GM18951 (cell line): ENCODE measurements around the gene PPDPF.
A peak's percentile ranks its signal among the peaks of the same experiment; 100 is the strongest.
"Not testable (repeated sequence)": the region's sequence is repeated elsewhere in the genome, so short reads cannot be mapped to it uniquely, and the experiment has no call there.

ENCODE experiments used
- POLR2A ChIP-seq: IDR thresholded peaks from 4 replicates; pipeline ENCODE4 v1.6.1; 2011; ENCODE audit warnings: mild to moderate bottlenecking; ENCODE audit not compliant: insufficient read length, insufficient read depth; ENCODE audit errors: extremely low read depth
- in situ Hi-C: fragments of 300-500 bp; cut with MboI; formaldehyde crosslinking; loops from one replicate; pipeline ENCODE4 v1.12.0; 2022; ENCODE audit warnings: low sequenced_read_pairs, mixed read lengths, inconsistent platforms; ENCODE audit not compliant: unreplicated experiment

Gene PPDPF, protein sequence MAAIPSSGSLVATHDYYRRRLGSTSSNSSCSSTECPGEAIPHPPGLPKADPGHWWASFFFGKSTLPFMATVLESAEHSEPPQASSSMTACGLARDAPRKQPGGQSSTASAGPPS

DNA sequence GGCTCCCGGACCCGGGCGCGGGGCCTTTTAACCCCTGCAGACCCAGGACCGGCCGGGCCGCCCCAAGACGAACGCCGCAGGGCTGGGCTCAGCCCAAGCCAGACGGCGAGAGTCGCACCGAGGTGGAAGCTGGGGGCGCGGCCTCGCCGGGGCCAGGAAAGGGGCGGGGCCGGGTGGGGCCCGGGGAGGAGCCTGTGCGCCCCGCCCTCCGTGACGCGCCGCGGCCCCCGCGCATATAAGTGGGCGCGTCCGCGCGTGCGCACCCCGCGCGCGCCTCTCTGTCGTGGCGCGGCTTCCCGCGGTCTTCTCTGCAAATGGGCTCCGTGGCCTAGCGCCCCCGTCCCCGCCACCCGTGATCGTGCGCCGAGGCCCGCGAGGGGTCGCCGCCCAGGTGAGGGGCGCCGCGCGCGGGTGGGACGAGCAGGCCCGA is at the start of gene PPDPF:
PPDPF (plus strand) TSS at position 262 of the 430 bp plus-strand sequence. CDS start 544 bp downstream, outside the sequence.
- TF ChIP-seq POLR2A, result peak; percentile 94

GRCh38 chr20:63471002-63471716 is 49.4 kb upstream of the PPDPF start:
- in situ Hi-C loops, result no loop called here
- TF ChIP-seq POLR2A, result no peak

More for the DNA sequence above, at the start of gene PPDPF:
- in situ Hi-C loops, result no loop called here

DNA sequence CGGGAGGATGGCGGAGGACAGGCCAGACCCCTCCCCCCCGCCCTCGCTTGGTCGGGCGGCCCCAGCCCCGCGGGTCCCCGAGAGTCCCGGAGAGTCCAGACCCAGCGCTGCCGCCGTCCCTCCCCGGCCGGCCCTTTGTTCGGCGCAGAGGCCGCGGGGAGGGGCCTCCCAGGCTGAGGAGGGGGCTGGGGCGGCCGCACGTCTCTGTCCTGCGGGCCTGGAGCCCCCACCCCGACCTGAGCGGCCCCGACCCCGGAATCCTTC is 48.9 kb upstream of the PPDPF start:
- in situ Hi-C loops, result no loop called here
- TF ChIP-seq POLR2A, result no peak

- TF ChIP-seq POLR2A, result no peak
- in situ Hi-C loops, result no loop called here
Observed at GRCh38 chr20:63471981-63472831, 48.4 kb upstream of the PPDPF start, which contains the start of gene KCNQ2. TSS of gene KCNQ2 (minus strand) at chr20:63472655. CDS start at chr20:63472463, 192 bp downstream.

- in situ Hi-C loops, result no loop called here
- no peak for TF ChIP-seq POLR2A
Observed at GRCh38 chr20:63472862-63473390, 47.6 kb upstream of the PPDPF start.

- TF ChIP-seq POLR2A, result no peak
- in situ Hi-C loops, result no loop called here
Observed at GRCh38 chr20:63473555-63474449, 46.8 kb upstream of the PPDPF start.

DNA sequence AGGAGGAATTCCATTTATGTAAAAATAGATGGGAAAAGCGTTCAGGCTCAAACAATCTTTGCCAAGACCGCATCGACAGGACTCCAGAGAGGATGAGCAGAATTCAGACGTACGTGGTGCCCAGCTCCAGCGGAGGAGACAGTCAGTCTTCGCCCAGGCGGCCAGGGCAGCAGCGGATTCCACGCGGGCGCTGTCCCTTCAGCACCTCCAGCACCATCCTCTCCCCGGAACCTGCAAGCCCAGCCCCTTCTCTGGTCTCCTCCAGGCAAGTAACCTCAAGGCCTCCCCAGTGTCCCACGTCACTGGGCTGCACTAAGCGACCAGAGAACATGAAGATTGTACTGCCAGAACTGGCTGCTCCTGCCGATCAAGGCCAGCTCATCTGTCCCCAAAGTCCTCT is 45.4 kb upstream of the PPDPF start:
- in situ Hi-C loops, result no loop called here
- TF ChIP-seq POLR2A, result no peak

GRCh38 chr20:63477061-63477616 is 43.4 kb upstream of the PPDPF start:
- TF ChIP-seq POLR2A, result no peak
- in situ Hi-C loops, result no loop called here

DNA sequence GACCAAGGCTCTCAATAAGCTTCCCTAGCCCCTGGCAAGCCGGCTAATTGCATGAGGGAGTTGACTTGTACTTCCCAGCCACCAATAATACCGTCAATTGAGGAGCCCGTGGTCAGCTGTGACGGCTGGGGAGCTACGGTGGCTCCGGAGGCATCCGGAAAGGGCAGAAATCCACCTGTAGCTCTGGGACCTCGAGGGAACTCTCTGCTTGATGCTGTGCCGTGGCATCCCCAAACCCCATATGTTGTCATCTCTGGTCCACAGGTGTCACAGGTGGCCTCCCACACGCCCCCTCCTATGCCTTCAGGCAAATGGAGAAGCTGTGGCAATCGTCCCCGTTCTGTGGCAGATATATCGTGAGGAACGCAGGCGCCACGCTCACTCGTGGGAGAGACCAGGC is 42.6 kb upstream of the PPDPF start:
- in situ Hi-C loops, result no loop called here
- no peak for TF ChIP-seq POLR2A

GRCh38 chr20:63478346-63479302 is 41.9 kb upstream of the PPDPF start:
- in situ Hi-C loops, result no loop called here

GRCh38 chr20:63479695-63480419 is 40.7 kb upstream of the PPDPF start:
- in situ Hi-C loops, result not testable (repeated sequence)

More at GRCh38 chr20:63478346-63479302, 41.9 kb upstream of the PPDPF start:
- TF ChIP-seq POLR2A, result no peak
